GM12878 (cell line): ENCODE measurements around the gene PTPRS. TPM values are rescaled to one million over a fixed set of nuclear protein-coding genes. Genes with fewer than 3 reads are reported as not detected.

Experiments
- ATF3 ChIP-seq: IDR thresholded peaks from 2 replicates; pipeline ENCODE4 v1.6.1; 2011; ENCODE audit warnings: low read depth, mild to moderate bottlenecking, low read length, moderate library complexity, borderline replicate concordance; ENCODE audit errors: extremely low read depth
- BACH1 ChIP-seq: fragments of 450-650 bp; IDR thresholded peaks from 2 replicates; pipeline ENCODE4 v1.6.1; 2017; ENCODE audit warnings: mild to moderate bottlenecking, borderline replicate concordance
- BCLAF1 ChIP-seq: fragments of 450-650 bp; IDR thresholded peaks from 2 replicates; pipeline ENCODE4 v1.6.1; 2017; ENCODE audit warnings: antibody characterized with exemption, mild to moderate bottlenecking, moderate library complexity
- CBFB ChIP-seq: IDR thresholded peaks from 2 replicates; pipeline ENCODE4 v1.6.1; 2016; ENCODE audit warnings: antibody characterized with exemption, low read depth
- CTCF ChIP-seq, 3 experiments: IDR thresholded peaks in 2 of 3; conservative IDR thresholded peaks in 1 of 3; 2 replicates each; pipeline ENCODE4 v1.5.1; 2011; ENCODE audit warnings: low read depth in 3 of 3, low read length in 3 of 3, mild to moderate bottlenecking in 3 of 3, control low read depth in 2 of 3, moderate library complexity in 2 of 3, inconsistent platforms in 1 of 3, mixed read lengths in 1 of 3; ENCODE audit not compliant: control insufficient read depth in 2 of 3, insufficient read depth in 1 of 3; ENCODE audit errors: extremely low read depth in 1 of 3
- ELK1 ChIP-seq: IDR thresholded peaks from 2 replicates; pipeline ENCODE4 v1.6.1; 2012; ENCODE audit warnings: low read depth, low read length, improper control_type of control experiment
- ETV6 ChIP-seq, 2 experiments: fragments of 450-650 bp in 1 of 2; IDR thresholded peaks in 1 of 2; conservative IDR thresholded peaks in 1 of 2; 2 replicates each; pipeline ENCODE4 v1.6.1; 2014; ENCODE audit warnings: antibody characterized with exemption in 1 of 2, borderline replicate concordance in 1 of 2, low read depth in 1 of 2, mild to moderate bottlenecking in 1 of 2, moderate library complexity in 1 of 2
- MEF2A ChIP-seq: IDR thresholded peaks from 2 replicates; pipeline ENCODE4 v1.6.1; 2011; ENCODE audit warnings: low read depth, mild to moderate bottlenecking, low read length, moderate library complexity; ENCODE audit not compliant: insufficient read depth
- MTA2 ChIP-seq: fragments of 450-650 bp; IDR thresholded peaks from 2 replicates; pipeline ENCODE4 v1.6.1; 2016; ENCODE audit warnings: low read depth, mild to moderate bottlenecking, moderate library complexity
- MXI1 ChIP-seq: fragments of 150-350 bp; IDR thresholded peaks from 2 replicates; pipeline ENCODE4 v1.6.1; 2011; ENCODE audit warnings: low read depth, mild to moderate bottlenecking, inconsistent platforms, low read length, improper control_type of control experiment
- PML ChIP-seq: IDR thresholded peaks from 2 replicates; pipeline ENCODE4 v1.6.1; 2012; ENCODE audit warnings: low read length, inconsistent platforms
- RAD21 ChIP-seq: IDR thresholded peaks from 2 replicates; pipeline ENCODE4 v1.6.1; 2011; ENCODE audit warnings: mild to moderate bottlenecking, low read depth, low read length, moderate library complexity; ENCODE audit not compliant: insufficient read depth
- RFX5 ChIP-seq: IDR thresholded peaks from 2 replicates; pipeline ENCODE4 v1.6.1; 2011; ENCODE audit warnings: low read depth, low read length, improper control_type of control experiment
- SKIL ChIP-seq: fragments of 450-650 bp; IDR thresholded peaks from 2 replicates; pipeline ENCODE4 v1.6.1; 2017; ENCODE audit warnings: mild to moderate bottlenecking, low read depth, inconsistent platforms; ENCODE audit not compliant: poor library complexity, severe bottlenecking
- SRF ChIP-seq, 2 experiments: IDR thresholded peaks; 2 replicates each; pipeline ENCODE4 v1.6.1; 2011; ENCODE audit warnings: low read depth in 2 of 2, low read length in 2 of 2, mild to moderate bottlenecking in 1 of 2, moderate library complexity in 1 of 2
- WRNIP1 ChIP-seq: IDR thresholded peaks from 2 replicates; pipeline ENCODE4 v1.6.1; 2011; ENCODE audit warnings: low read depth, low read length, improper control_type of control experiment, borderline replicate concordance
- YBX1 ChIP-seq: fragments of 450-650 bp; IDR thresholded peaks from 2 replicates; pipeline ENCODE4 v1.6.1; 2016; ENCODE audit warnings: antibody characterized with exemption
- ZNF384 ChIP-seq: IDR thresholded peaks from 2 replicates; pipeline ENCODE4 v1.6.1; 2012; ENCODE audit warnings: low read depth, mild to moderate bottlenecking, low read length, improper control_type of control experiment, borderline replicate concordance
- ZSCAN29 ChIP-seq: fragments of 450-650 bp; IDR thresholded peaks from 2 replicates; pipeline ENCODE4 v1.6.1; 2017; ENCODE audit warnings: mild to moderate bottlenecking, moderate library complexity
- polyA plus RNA-seq, 11 experiments: library from polyadenylated mRNA; depleted of rRNA in 4 of 11; unstranded in 6 of 11; stranded (reverse) in 5 of 11; fragments of >200 nt; fragmentation: Nextera tagmentation in 4 of 11; fragmentation: Illumina TruSeq in 1 of 11; extraction: Ambion mirVana in 4 of 11; extraction: Trizol in 1 of 11; gene quantifications; 1 replicate in 1 of 11; 2 replicates in 10 of 11; pipeline versions ENCODE4 v1.2.1 to v1.2.3, GENCODE V29; 2011 to 2016; ENCODE audit warnings: inconsistent platforms in 2 of 11, missing spikeins in 2 of 11, low read depth in 1 of 11
- total RNA-seq, 4 experiments: library from RNA; depleted of rRNA in 3 of 4; stranded (reverse); fragments of >200 nt in 3 of 4; fragmentation: Illumina TruSeq in 1 of 4; extraction: Trizol in 1 of 4; gene quantifications; 2 replicates each; pipeline versions ENCODE4 v1.2.1 to v1.2.3, GENCODE V29; 2013 to 2021

PTPRS gene
- total and polyA plus RNA-seq, 10 of the 15 experiments (the other 5 are each of a cell fraction or from before 2014, with no cell fraction given), result 0.09 to 32.1 (median 0.71) TPM

DNA sequence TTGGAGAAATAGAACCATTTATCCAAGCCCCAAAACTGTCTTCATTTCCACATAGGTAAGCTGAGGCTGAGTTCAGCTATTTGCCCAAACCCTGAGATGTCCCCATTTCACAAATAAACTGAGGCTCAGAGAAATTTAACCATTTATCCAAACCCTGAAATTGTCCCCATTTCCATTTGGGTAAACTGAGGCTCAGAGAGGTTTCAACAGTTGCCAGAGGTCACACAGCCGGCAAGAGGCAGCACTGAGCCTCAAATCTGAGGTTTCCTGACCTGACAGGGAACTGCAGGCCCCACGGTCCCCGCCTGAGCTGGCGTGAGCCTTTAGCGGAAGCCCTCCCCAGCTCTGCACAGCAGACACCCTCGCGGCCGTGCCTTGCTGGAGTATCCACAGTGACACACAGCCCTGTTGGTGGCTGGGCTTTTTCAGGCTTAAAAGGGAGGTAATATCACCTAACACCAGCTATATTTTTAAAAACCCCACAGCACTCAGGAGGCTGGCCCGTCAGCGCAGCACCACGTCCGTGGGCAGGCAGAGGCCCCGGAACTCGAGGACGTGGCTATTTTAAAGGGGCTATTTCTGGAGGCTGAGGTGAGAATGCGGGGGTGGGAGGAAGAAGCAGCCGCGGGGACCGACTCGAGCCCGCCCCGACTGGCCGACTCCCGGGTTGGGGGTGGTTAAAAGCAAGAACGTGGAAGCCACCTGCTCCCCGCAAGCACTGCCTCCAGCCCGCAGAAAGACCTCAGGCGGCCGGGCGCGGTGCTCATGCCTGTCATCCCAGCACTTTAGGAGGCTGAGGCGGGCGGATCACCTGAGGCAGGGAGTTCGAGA is 18.5 kb downstream of the PTPRS start (continued):
- TF ChIP-seq CTCF (IDR thresholded peaks at IDR 0.05 in 2 of 3, conservative IDR thresholded peaks at IDR 0.05 in 1 of 3; ENCODE audit: control insufficient read depth in 2 of 3, extremely low read depth in 1 of 3, insufficient read depth in 1 of 3, low read depth in 3 of 3, low read length in 3 of 3) (peak; percentile 30 to 55 (median 50); a peak in 5 of 6 replicates), SKIL (peak; percentile 90), BCLAF1 (no peak), ATF3 (no peak), YBX1 (no peak), ZSCAN29 (no peak; the same call in 1 of the 2 replicates), ETV6 (conservative IDR thresholded peaks at IDR 0.05 in 1 of 2, IDR thresholded peaks at IDR 0.05 in 1 of 2; ENCODE audit: borderline replicate concordance in 1 of 2, low read depth in 1 of 2) (peak in 1 of 2 experiments; percentile 43; a peak in 1 of 4 replicates), MEF2A (peak; percentile 100), PML (no peak), MXI1 (peak; percentile 74; the same call in 1 of the 2 replicates), ZNF384 (no peak), RAD21 (peak; percentile 55), ELK1 (0 out of 2 replicates have a peak, but pooled peaks have one; percentile 35), MTA2 (peak; percentile 88), WRNIP1 (no peak), CBFB (no peak; the same call in 1 of the 2 replicates), RFX5 (no peak), SRF (IDR thresholded peaks at IDR 0.05; ENCODE audit: low read depth in 2 of 2, low read length in 2 of 2) (0 out of 4 replicates have a peak, but pooled peaks have one; percentile 21 to 24), BACH1 (peak; percentile 95)
